ENCODE measurements around the gene S100G.
"Not testable (repeated sequence)": the region's sequence is repeated elsewhere in the genome, so short reads cannot be mapped to it uniquely, and the experiment has no call there.

The S100G gene, protein sequence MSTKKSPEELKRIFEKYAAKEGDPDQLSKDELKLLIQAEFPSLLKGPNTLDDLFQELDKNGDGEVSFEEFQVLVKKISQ

GRCh38 chrX:16649858-16650257 lies at the start of gene S100G:
TSS of gene S100G (plus strand) at chrX:16650158. CDS start at chrX:16651007, 849 bp downstream.
- in situ Hi-C loops (cut with HindIII; ENCODE audit: low sequenced_read_pairs): no loop called here
- no peak for TF ChIP-seq CTCF (IDR thresholded peaks at IDR 0.05; ENCODE audit: low read depth, low read length)
- H3K4me3 ChIP-seq (ENCODE audit: low read depth, low read length): no peak within 1 kb of the TSS
- no peak for DNase-seq (ENCODE audit: low read depth, low spot score)

GRCh38 chrX:16601885-16602284 lies 48.1 kb upstream of the S100G start:
- TF ChIP-seq CTCF (IDR thresholded peaks at IDR 0.05; ENCODE audit: low read depth, low read length): no peak
- DNase-seq (ENCODE audit: low read depth, low spot score): no peak
- in situ Hi-C loops (cut with HindIII; ENCODE audit: low sequenced_read_pairs): no loop called here

GRCh38 chrX:16603235-16603634 lies 46.7 kb upstream of the S100G start:
- H3K4me3 ChIP-seq (ENCODE audit: low read depth, low read length); in situ Hi-C loops (cut with HindIII; ENCODE audit: low sequenced_read_pairs); DNase-seq (ENCODE audit: low read depth, low spot score): not testable (repeated sequence)

More at GRCh38 chrX:16601885-16602284, 48.1 kb upstream of the S100G start:
- no peak overlapping the region for H3K4me3 ChIP-seq (ENCODE audit: low read depth, low read length)

- no peak for DNase-seq (ENCODE audit: low read depth, low spot score)
- TF ChIP-seq CTCF (IDR thresholded peaks at IDR 0.05; ENCODE audit: low read depth, low read length): no peak
- H3K4me3 ChIP-seq (ENCODE audit: low read depth, low read length): no peak overlapping the region
- in situ Hi-C loops (cut with HindIII; ENCODE audit: low sequenced_read_pairs): no loop called here
These were observed 46.1 kb upstream of the S100G start for GRCh38 chrX:16603822-16604221.

- no peak overlapping the region for H3K4me3 ChIP-seq (ENCODE audit: low read depth, low read length)
- in situ Hi-C loops (cut with HindIII; ENCODE audit: low sequenced_read_pairs): no loop called here
- no peak for DNase-seq (ENCODE audit: low read depth, low spot score)
- TF ChIP-seq CTCF (IDR thresholded peaks at IDR 0.05; ENCODE audit: low read depth, low read length): no peak
These were observed 45.6 kb upstream of the S100G start for GRCh38 chrX:16604337-16604736.

DNA sequence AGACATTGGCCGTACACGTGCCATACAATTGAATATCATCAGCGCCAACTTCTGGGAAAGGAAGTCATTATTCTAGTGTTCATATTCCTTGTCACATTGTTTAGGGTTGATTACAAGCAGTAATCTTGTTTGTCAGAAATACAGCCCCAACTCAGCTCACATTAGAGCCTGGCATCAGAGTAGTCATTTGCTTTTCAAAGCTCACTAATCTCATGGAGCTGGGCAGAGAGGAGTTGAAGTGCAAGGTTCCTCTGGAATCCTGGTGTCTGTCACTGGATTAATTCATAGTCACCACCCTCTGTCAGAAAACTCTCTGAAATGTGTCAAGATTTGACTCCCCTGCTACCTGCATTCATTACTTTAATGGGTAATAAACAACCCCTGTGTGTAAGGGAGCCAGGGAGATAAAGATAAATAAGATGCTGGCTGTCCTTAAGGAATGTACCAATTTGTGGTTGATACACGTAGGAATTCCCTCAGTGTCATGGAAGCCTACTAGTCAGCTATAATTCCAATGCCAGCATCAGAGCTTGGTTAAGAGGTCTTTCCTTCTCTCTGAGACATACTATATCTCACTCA lies 43.7 kb upstream of the S100G start:
- no peak for TF ChIP-seq CTCF (IDR thresholded peaks at IDR 0.05; ENCODE audit: low read depth, low read length)
- H3K4me3 ChIP-seq (ENCODE audit: low read depth, low read length): no peak overlapping the region
- no peak for DNase-seq (ENCODE audit: low read depth, low spot score)
- in situ Hi-C loops (cut with HindIII; ENCODE audit: low sequenced_read_pairs): no loop called here

DNA sequence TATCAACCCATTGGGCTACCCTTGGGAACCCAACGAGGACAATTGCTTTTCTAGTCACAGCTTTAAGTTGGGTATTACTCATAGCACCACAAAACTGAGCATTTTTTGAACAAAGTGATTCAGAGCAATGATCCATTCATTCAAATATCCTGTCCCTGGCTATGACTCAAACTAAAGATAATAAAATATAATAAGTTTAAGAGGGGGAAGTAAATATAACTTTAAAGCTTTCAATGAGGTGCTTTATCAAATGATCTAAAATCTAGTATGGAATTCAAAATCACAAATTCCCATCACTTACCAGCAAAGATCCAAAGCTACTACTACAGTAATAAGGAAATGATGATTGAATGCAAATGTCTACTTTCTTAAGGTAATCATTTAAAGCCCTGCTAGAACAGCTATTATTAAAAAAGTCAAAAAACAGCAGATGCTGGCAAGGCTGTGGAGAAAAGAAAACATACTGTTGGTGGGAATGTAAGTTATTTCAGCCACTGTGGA lies 39.8 kb upstream of the S100G start:
- in situ Hi-C loops (cut with HindIII; ENCODE audit: low sequenced_read_pairs): no loop called here
- H3K4me3 ChIP-seq (ENCODE audit: low read depth, low read length): no peak overlapping the region
- TF ChIP-seq CTCF (IDR thresholded peaks at IDR 0.05; ENCODE audit: low read depth, low read length): no peak
- DNase-seq (ENCODE audit: low read depth, low spot score): peak; percentile 76

DNA sequence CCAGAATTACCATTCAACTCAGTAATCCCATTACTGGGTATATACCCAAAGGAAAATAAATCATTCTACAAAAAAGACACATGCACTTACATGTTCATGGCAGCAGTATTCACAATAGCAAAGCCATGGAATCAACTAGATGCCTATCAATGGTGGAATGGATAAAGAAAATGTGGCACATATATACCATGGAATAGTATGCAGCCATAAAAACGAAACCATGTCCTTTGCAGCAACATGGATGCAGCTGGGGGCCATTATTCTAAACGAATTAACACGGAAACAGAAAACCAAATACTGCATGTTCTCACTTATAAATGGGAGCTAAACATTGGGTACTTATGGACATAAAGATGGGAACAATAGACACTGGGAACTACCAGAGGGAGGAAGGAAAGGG lies 39.3 kb upstream of the S100G start:
- in situ Hi-C loops (cut with HindIII; ENCODE audit: low sequenced_read_pairs); H3K4me3 ChIP-seq (ENCODE audit: low read depth, low read length); DNase-seq (ENCODE audit: low read depth, low spot score): not testable (repeated sequence)
